Measurements from ENCODE around the gene AANAT.
"Not testable (repeated sequence)": the region's sequence is repeated elsewhere in the genome, so short reads cannot be mapped to it uniquely, and the experiment has no call there.

AANAT gene

GRCh38 chr17:76508472-76509063 is 41.2 kb downstream of the AANAT start:
- not testable (repeated sequence) for DNase-seq

GRCh38 chr17:76510831-76511244 is 43.4 kb downstream of the AANAT start:
- DNase-seq = no peak

GRCh38 chr17:76511668-76512365 is 44.4 kb downstream of the AANAT start:
- DNase-seq = no peak

GRCh38 chr17:76512366-76513305 is 45.2 kb downstream of the AANAT start:
- no peak for DNase-seq

- DNase-seq = no peak
Observed at GRCh38 chr17:76513306-76513692, 45.9 kb downstream of the AANAT start.

- not testable (repeated sequence) for DNase-seq
Observed at GRCh38 chr17:76514355-76514754, 47.0 kb downstream of the AANAT start.

GRCh38 chr17:76515274-76515949 is 48.0 kb downstream of the AANAT start:
- DNase-seq = no peak

- DNase-seq = no peak
Observed at GRCh38 chr17:76517638-76518038, 50.2 kb downstream of the AANAT start.

GRCh38 chr17:76519048-76519966 is 51.9 kb downstream of the AANAT start:
- no peak for DNase-seq
